ENCODE measurements around the gene MGAT1. TPM values are rescaled to one million over a fixed set of nuclear protein-coding genes. Genes with fewer than 3 reads are reported as not detected.

MGAT1 gene
- total RNA-seq = 100 to 1,000 TPM in 2 of 3 donors, 10 to 100 TPM in 1; 89.8 to 117 (median 104) TPM
- long read RNA-seq, donor 1, transcript MGAT1-201 (2 exons, 2,761 nt) = major isoform, 139 of 258 reads
- long read RNA-seq, donor 1, transcript MGAT1-203 (3 exons, 3,077 nt) = minor isoform, 26 of 258 reads
- long read RNA-seq, donor 1, transcript MGAT1-204 (2 exons, 1,919 nt) = minor isoform, 11 of 258 reads
- long read RNA-seq, donor 1, partial matches to known transcripts = 11 of 258 reads
- long read RNA-seq, donor 1, other reads (novel, unspliced or antisense) = 65 of 258 reads
- long read RNA-seq, donor 2, transcript MGAT1-201 (2 exons, 2,761 nt) = major isoform, 54 of 96 reads
- long read RNA-seq, donor 2, transcript MGAT1-204 (2 exons, 1,919 nt) = minor isoform, 12 of 96 reads
- long read RNA-seq, donor 2, partial matches to known transcripts = 7 of 96 reads
- long read RNA-seq, donor 2, other reads (novel, unspliced or antisense) = 23 of 96 reads

- DNase-seq (peak; percentile 92 to 93 (median 93)), ATAC-seq (peak; percentile 92)
- Histone ChIP-seq H3K9me3 (no peaks in the 10 kb centered on the region), H3K4me3 (peak within 1 kb of the TSS; percentile 96), H3K36me3 (ENCODE audit: low read depth) (no peaks in the 10 kb centered on the region), H3K4me1 (ENCODE audit: low read depth) (peaks cover 72% of the 10 kb centered on the region)
- no peak for TF ChIP-seq CTCF (IDR thresholded peaks at IDR 0.05)
- intact Hi-C loops (cut with DNase I, micrococcal nuclease) = loop anchor here in 1 of 2 donors (10.0 kb wide), 1 partner anchor 62 kb away; the partner anchor contains the start of gene ZFP62
These were observed at the start of gene MGAT1 for GRCh38 chr5:180802325-180803180. Gene MGAT1 (minus strand): TSS chr5:180802806. CDS start chr5:180792971, 9,835 bp downstream.

GRCh38 chr5:180850434-180851078, 48.0 kb upstream of the MGAT1 start:
- H3K9me3 ChIP-seq = peaks cover 38% of the 10 kb centered on the region
- DNase-seq = no peak
- intact Hi-C loops (cut with DNase I, micrococcal nuclease) = no loop called here

GRCh38 chr5:180849827-180850226, 47.2 kb upstream of the MGAT1 start:
- intact Hi-C loops (cut with DNase I, micrococcal nuclease) = no loop called here
- no peak for ATAC-seq
- no peak for TF ChIP-seq CTCF (IDR thresholded peaks at IDR 0.05)
- H3K4me3 ChIP-seq = no peak overlapping the region
- peaks cover 38% of the 10 kb centered on the region for H3K9me3 ChIP-seq
- H3K36me3 ChIP-seq (ENCODE audit: low read depth) = peaks cover 17% of the 10 kb centered on the region
- no peak for DNase-seq
- no peaks in the 10 kb centered on the region for H3K4me1 ChIP-seq (ENCODE audit: low read depth)

More at GRCh38 chr5:180850434-180851078, 48.0 kb upstream of the MGAT1 start:
- H3K4me3 ChIP-seq = no peak overlapping the region
- no peak for ATAC-seq
- TF ChIP-seq CTCF (IDR thresholded peaks at IDR 0.05) = no peak
- no peaks in the 10 kb centered on the region for H3K4me1 ChIP-seq (ENCODE audit: low read depth)
- H3K36me3 ChIP-seq (ENCODE audit: low read depth) = peaks cover 17% of the 10 kb centered on the region

- TF ChIP-seq CTCF (IDR thresholded peaks at IDR 0.05) = no peak
- H3K36me3 ChIP-seq (ENCODE audit: low read depth) = peaks cover 17% of the 10 kb centered on the region
- ATAC-seq = no peak
- intact Hi-C loops (cut with DNase I, micrococcal nuclease) = no loop called here
- no peak overlapping the region for H3K4me3 ChIP-seq
- H3K9me3 ChIP-seq = peaks cover 38% of the 10 kb centered on the region
- DNase-seq = no peak
- H3K4me1 ChIP-seq (ENCODE audit: low read depth) = no peaks in the 10 kb centered on the region
These were observed 46.3 kb upstream of the MGAT1 start for GRCh38 chr5:180848878-180849277.

GRCh38 chr5:180848265-180848664, 45.7 kb upstream of the MGAT1 start:
- ATAC-seq (no peak), DNase-seq (no peak)
- Histone ChIP-seq H3K4me1 (ENCODE audit: low read depth) (no peaks in the 10 kb centered on the region), H3K36me3 (ENCODE audit: low read depth) (peaks cover 17% of the 10 kb centered on the region), H3K4me3 (no peak overlapping the region), H3K9me3 (peaks cover 38% of the 10 kb centered on the region)
- no peak for TF ChIP-seq CTCF (IDR thresholded peaks at IDR 0.05)
- intact Hi-C loops (cut with DNase I, micrococcal nuclease) = no loop called here
